GM18951 (cell line): ENCODE data around the gene ERAP2.

ENCODE experiments used
- POLR2A ChIP-seq: IDR thresholded peaks from 4 replicates; pipeline ENCODE4 v1.6.1; 2011; ENCODE audit warnings: mild to moderate bottlenecking; ENCODE audit not compliant: insufficient read length, insufficient read depth; ENCODE audit errors: extremely low read depth
- in situ Hi-C: fragments of 300-500 bp; cut with MboI; formaldehyde crosslinking; loops from one replicate; pipeline ENCODE4 v1.12.0; 2022; ENCODE audit warnings: low sequenced_read_pairs, mixed read lengths, inconsistent platforms; ENCODE audit not compliant: unreplicated experiment

The ERAP2 gene

GRCh38 chr5:96902876-96903275 lies 26.6 kb downstream of the ERAP2 start:
- no peak for TF ChIP-seq POLR2A
- in situ Hi-C loops: no loop called here

- TF ChIP-seq POLR2A: no peak
- in situ Hi-C loops: no loop called here
Observed at GRCh38 chr5:96903300-96903699, 27.0 kb downstream of the ERAP2 start.

- in situ Hi-C loops: no loop called here
- no peak for TF ChIP-seq POLR2A
Observed at GRCh38 chr5:96904054-96904931, 28.0 kb downstream of the ERAP2 start.

GRCh38 chr5:96905864-96906263 lies 29.6 kb downstream of the ERAP2 start:
- TF ChIP-seq POLR2A: no peak
- in situ Hi-C loops: no loop called here

GRCh38 chr5:96909003-96909402 lies 32.7 kb downstream of the ERAP2 start:
- TF ChIP-seq POLR2A: no peak
- in situ Hi-C loops: no loop called here

- in situ Hi-C loops: no loop called here
- no peak for TF ChIP-seq POLR2A
Observed at GRCh38 chr5:96909435-96909834, 33.1 kb downstream of the ERAP2 start.

GRCh38 chr5:96911139-96911538 lies 34.8 kb downstream of the ERAP2 start:
- TF ChIP-seq POLR2A: no peak
- in situ Hi-C loops: no loop called here

- in situ Hi-C loops: no loop called here
- TF ChIP-seq POLR2A: no peak
Observed at GRCh38 chr5:96913233-96913632, 36.9 kb downstream of the ERAP2 start.

GRCh38 chr5:96919754-96920197 lies 43.5 kb downstream of the ERAP2 start:
- TF ChIP-seq POLR2A: no peak
- in situ Hi-C loops: no loop called here

- in situ Hi-C loops: no loop called here
Observed at GRCh38 chr5:96920744-96921355, 44.5 kb downstream of the ERAP2 start.

GRCh38 chr5:96922499-96923244 lies 46.4 kb downstream of the ERAP2 start:
- in situ Hi-C loops: no loop called here

More at GRCh38 chr5:96920744-96921355, 44.5 kb downstream of the ERAP2 start:
- no peak for TF ChIP-seq POLR2A

GRCh38 chr5:96924016-96924443 lies 47.7 kb downstream of the ERAP2 start:
- in situ Hi-C loops: no loop called here
- TF ChIP-seq POLR2A: no peak

More at GRCh38 chr5:96922499-96923244, 46.4 kb downstream of the ERAP2 start:
- TF ChIP-seq POLR2A: no peak

- in situ Hi-C loops: no loop called here
- no peak for TF ChIP-seq POLR2A
Observed at GRCh38 chr5:96926276-96926675, 50.0 kb downstream of the ERAP2 start.
